ENCODE data around the gene NF1.

The NF1 gene

DNA sequence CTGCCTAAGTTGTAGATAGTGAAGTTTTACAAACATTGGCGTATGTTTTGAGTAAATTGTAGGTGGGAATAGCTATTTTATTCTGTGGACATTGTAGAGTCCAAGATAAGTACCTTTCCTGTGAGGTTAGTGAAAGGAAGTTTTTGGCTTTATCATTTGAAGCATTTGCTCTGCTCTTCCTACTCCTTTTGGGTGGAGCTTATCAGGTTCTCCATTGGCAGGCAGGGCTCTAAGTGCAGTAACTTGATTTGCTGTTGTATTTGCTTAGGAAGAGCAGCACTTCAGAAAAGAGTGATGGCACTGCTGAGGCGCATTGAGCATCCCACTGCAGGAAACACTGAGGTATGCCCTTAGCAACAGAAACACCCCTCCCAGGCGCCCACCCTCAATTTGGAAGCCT lies 132.2 kb downstream of the NF1 start:
- TF ChIP-seq CTCF (conservative IDR thresholded peaks at IDR 0.05) = no peak
- no peak overlapping the region for H3K27ac ChIP-seq

GRCh38 chr17:31231852-31232251 lies 137.1 kb downstream of the NF1 start:
- no peak overlapping the region for H3K27ac ChIP-seq
- no peak for TF ChIP-seq CTCF (conservative IDR thresholded peaks at IDR 0.05)

DNA sequence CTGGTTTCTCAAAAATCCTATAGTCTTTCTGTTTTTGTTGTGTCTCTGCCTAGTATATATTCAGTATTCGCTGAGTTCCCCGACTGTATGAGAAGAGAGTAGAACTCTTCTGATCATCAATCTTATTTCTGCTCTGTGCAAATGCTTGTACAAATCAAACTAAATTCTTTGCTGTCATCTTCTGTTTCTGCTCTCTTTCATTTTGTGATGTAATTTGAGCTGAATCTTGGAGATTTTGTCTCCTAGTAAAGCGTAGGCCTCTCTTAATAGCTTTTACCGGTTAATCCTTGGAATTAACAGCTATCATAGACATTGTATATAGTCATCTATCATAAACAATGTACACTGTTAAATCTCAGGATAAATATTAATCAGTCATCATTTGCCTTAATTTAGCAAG lies 140.3 kb downstream of the NF1 start:
- H3K27ac ChIP-seq = no peak overlapping the region
- TF ChIP-seq CTCF (conservative IDR thresholded peaks at IDR 0.05) = no peak

- TF ChIP-seq CTCF (conservative IDR thresholded peaks at IDR 0.05) = no peak
- no peak overlapping the region for H3K27ac ChIP-seq
These were observed 141.4 kb downstream of the NF1 start for GRCh38 chr17:31236137-31236536.

GRCh38 chr17:31236712-31237111 lies 141.9 kb downstream of the NF1 start:
- TF ChIP-seq CTCF (conservative IDR thresholded peaks at IDR 0.05) = no peak
- no peak overlapping the region for H3K27ac ChIP-seq

DNA sequence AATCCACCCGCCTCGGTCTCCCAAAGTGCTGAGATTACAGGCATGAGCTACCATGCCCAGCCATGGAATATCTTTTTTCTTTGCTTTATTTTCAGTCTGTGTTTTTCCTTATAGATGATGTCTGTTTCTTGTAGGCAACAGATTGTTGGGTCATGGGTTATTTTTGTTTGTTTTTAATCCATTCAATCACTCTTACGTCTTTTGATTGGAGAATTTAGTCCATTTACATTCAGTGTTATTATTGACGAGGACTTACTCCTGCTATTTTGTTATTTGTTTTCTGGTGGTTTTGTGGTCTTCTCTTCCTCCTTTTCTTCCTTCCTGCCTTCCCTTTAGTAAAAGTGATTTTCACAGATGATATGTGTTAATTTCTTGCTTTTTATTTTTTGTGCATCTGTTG lies 146.3 kb downstream of the NF1 start:
- no peak for TF ChIP-seq CTCF (conservative IDR thresholded peaks at IDR 0.05)
- H3K27ac ChIP-seq = no peak overlapping the region

- no peak for TF ChIP-seq CTCF (conservative IDR thresholded peaks at IDR 0.05)
- H3K27ac ChIP-seq = no peak overlapping the region
These were observed 154.4 kb downstream of the NF1 start for GRCh38 chr17:31248986-31249834.
